Mesothelial cell of epicardium (in vitro differentiated cells): Measurements from ENCODE around the gene TTLL1. TPM values are rescaled to one million over a fixed set of nuclear protein-coding genes. Genes with fewer than 3 reads are reported as not detected.
A peak's percentile ranks its signal among the peaks of the same experiment; 100 is the strongest.

Experiments used
- DNase-seq, 2 experiments: peaks; one replicate each; pipeline ENCODE4 v3.0.0; 2021; ENCODE audit warnings: low spot score in 2 of 2; ENCODE audit not compliant: unreplicated experiment in 2 of 2
- H3K27ac Mint-ChIP-seq: 2 replicates; pipeline ENCODE4 v1.8.0; 2021; ENCODE audit warnings: mixed read lengths
- H3K27me3 Mint-ChIP-seq: 2 replicates; pipeline ENCODE4 v1.8.0; 2021; ENCODE audit warnings: low read depth, mixed read lengths
- H3K36me3 Mint-ChIP-seq: 2 replicates; pipeline ENCODE4 v1.8.0; 2021; ENCODE audit warnings: mixed read lengths
- H3K4me1 Mint-ChIP-seq: 2 replicates; pipeline ENCODE4 v1.8.0; 2021; ENCODE audit warnings: mixed read lengths
- H3K4me3 Mint-ChIP-seq: 2 replicates; pipeline ENCODE4 v1.8.0; 2021; ENCODE audit warnings: mild to moderate bottlenecking, moderate library complexity, mixed read lengths
- H3K9me3 Mint-ChIP-seq: 2 replicates; pipeline ENCODE4 v1.8.0; 2021; ENCODE audit warnings: mixed read lengths
- total RNA-seq: library from RNA; stranded (reverse); gene quantifications from 3 replicates; pipeline ENCODE4 v1.2.1, GENCODE V29; 2021
- TF ChIP-seq, protein P1 (sequence below): fragments of 200-600 bp; sonication (generic); IDR thresholded peaks from one replicate; pipeline ENCODE4 v1.5.0; 2021; ENCODE audit warnings: antibody characterized with exemption; ENCODE audit not compliant: unreplicated experiment

TTLL1 gene
- total RNA-seq, 1 donor from 2014 or later = 18.0 TPM

- Mint-ChIP-seq H3K27ac (peak overlapping the region; percentile 27), H3K27me3 (no peaks in the 10 kb centered on the region), H3K36me3 (no peaks in the 10 kb centered on the region), H3K4me3 (no peak overlapping the region), H3K4me1 (peaks cover 46% of the 10 kb centered on the region), H3K9me3 (no peaks in the 10 kb centered on the region)
- TF ChIP-seq, protein P1, sequence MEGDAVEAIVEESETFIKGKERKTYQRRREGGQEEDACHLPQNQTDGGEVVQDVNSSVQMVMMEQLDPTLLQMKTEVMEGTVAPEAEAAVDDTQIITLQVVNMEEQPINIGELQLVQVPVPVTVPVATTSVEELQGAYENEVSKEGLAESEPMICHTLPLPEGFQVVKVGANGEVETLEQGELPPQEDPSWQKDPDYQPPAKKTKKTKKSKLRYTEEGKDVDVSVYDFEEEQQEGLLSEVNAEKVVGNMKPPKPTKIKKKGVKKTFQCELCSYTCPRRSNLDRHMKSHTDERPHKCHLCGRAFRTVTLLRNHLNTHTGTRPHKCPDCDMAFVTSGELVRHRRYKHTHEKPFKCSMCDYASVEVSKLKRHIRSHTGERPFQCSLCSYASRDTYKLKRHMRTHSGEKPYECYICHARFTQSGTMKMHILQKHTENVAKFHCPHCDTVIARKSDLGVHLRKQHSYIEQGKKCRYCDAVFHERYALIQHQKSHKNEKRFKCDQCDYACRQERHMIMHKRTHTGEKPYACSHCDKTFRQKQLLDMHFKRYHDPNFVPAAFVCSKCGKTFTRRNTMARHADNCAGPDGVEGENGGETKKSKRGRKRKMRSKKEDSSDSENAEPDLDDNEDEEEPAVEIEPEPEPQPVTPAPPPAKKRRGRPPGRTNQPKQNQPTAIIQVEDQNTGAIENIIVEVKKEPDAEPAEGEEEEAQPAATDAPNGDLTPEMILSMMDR = no peak
- DNase-seq = no peak
Observed at GRCh38 chr22:43008921-43009320, 80.3 kb downstream of the TTLL1 start.

DNA sequence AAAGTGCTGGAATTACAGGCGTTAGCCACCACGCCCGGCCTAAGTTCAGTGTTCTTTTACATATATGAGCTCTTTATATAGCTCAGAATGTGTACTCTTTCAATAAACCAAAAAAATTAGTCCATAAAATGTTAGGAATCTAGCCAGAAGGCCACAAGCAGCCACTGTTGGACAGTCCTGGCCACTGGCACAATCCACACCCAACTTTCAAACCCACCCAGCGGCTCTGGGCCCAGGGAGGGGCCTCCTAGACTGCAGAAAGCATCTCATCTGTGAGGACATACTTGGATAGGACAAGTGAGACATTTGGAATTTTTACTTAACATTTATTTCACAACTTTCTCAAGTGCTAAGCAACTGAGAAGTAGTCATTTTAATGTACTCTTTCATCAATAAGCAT is 80.7 kb downstream of the TTLL1 start:
- TF ChIP-seq, protein P1 = no peak
- H3K9me3 Mint-ChIP-seq = no peaks in the 10 kb centered on the region
- no peaks in the 10 kb centered on the region for H3K27me3 Mint-ChIP-seq
- H3K4me1 Mint-ChIP-seq = peaks cover 46% of the 10 kb centered on the region
- H3K27ac Mint-ChIP-seq = peak overlapping the region; percentile 27
- DNase-seq = no peak
- H3K4me3 Mint-ChIP-seq = no peak overlapping the region
- peaks cover 2% of the 10 kb centered on the region for H3K36me3 Mint-ChIP-seq

DNA sequence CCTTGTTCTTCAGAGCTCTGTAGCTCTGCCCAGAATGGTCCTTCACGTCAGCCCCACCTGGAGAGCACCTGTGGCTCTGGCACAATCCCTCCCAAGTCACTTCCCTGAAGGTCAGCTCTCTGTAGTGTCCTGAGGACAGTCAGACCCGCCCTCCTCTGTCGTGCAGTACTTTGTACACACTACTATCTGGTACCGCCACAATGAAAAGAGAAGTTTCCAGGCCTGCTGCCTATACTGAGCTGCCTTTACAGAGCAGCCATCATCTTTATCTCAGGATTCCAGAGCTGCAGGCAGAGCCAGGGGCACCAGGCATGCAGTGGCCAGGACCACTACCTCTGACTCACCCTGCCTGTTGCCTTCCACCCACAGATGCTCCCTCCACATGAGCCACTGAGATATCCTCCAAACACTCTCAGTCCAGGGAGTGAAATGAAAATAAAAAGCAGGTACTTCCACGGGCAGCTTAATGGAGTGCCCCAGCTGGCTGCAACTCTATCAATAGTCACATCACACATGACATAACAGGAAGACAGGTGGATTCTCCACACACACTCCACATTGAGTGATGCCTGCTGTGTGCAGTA is 81.6 kb downstream of the TTLL1 start:
- peaks cover 45% of the 10 kb centered on the region for H3K4me1 Mint-ChIP-seq
- H3K27ac Mint-ChIP-seq = peak overlapping the region; percentile 37
- H3K4me3 Mint-ChIP-seq = no peak overlapping the region
- DNase-seq = no peak
- H3K27me3 Mint-ChIP-seq = no peaks in the 10 kb centered on the region
- TF ChIP-seq, protein P1 = no peak
- H3K9me3 Mint-ChIP-seq = no peaks in the 10 kb centered on the region
- H3K36me3 Mint-ChIP-seq = peaks cover 2% of the 10 kb centered on the region

GRCh38 chr22:43006753-43007152 is 82.4 kb downstream of the TTLL1 start:
- DNase-seq = no peak
- Mint-ChIP-seq H3K4me1 (peaks cover 52% of the 10 kb centered on the region), H3K27me3 (no peaks in the 10 kb centered on the region), H3K27ac (no peak overlapping the region), H3K9me3 (no peaks in the 10 kb centered on the region), H3K36me3 (peaks cover 2% of the 10 kb centered on the region), H3K4me3 (no peak overlapping the region)
- TF ChIP-seq, protein P1 = no peak

GRCh38 chr22:43006016-43006505 is 83.1 kb downstream of the TTLL1 start:
- Mint-ChIP-seq H3K27ac (no peak overlapping the region), H3K27me3 (no peaks in the 10 kb centered on the region), H3K9me3 (no peaks in the 10 kb centered on the region), H3K36me3 (peaks cover 2% of the 10 kb centered on the region), H3K4me1 (peaks cover 54% of the 10 kb centered on the region), H3K4me3 (no peak overlapping the region)
- no peak for DNase-seq
- TF ChIP-seq, protein P1 = no peak
